HUES64 (cell line): ENCODE results near the gene EVI5.
"Not testable (repeated sequence)": the region's sequence is repeated elsewhere in the genome, so short reads cannot be mapped to it uniquely, and the experiment has no call there.

ENCODE experiments used
- H3K27ac ChIP-seq: 2 replicates; pipeline ENCODE4 v1.7.0; 2013; ENCODE audit warnings: low read depth, low read length, inconsistent platforms
- H3K27me3 ChIP-seq: 2 replicates; pipeline ENCODE4 v1.6.1; 2013; ENCODE audit warnings: mild to moderate bottlenecking, low read length; ENCODE audit not compliant: insufficient read depth
- H3K36me3 ChIP-seq: 2 replicates; pipeline ENCODE4 v1.6.1; 2013; ENCODE audit warnings: mild to moderate bottlenecking, low read length; ENCODE audit not compliant: insufficient read depth
- H3K4me1 ChIP-seq: 2 replicates; pipeline ENCODE4 v1.6.1; 2013; ENCODE audit warnings: mild to moderate bottlenecking, low read length, moderate library complexity; ENCODE audit not compliant: insufficient read depth
- H3K4me3 ChIP-seq: 2 replicates; pipeline ENCODE4 v1.5.1; 2013; ENCODE audit warnings: mild to moderate bottlenecking, low read length, moderate library complexity
- H3K9ac ChIP-seq: 2 replicates; pipeline ENCODE4 v1.6.1; 2013; ENCODE audit warnings: mild to moderate bottlenecking, low read depth, low read length
- H3K9me3 ChIP-seq: 2 replicates; pipeline ENCODE4 v1.6.1; 2013; ENCODE audit warnings: low read depth, low read length; ENCODE audit not compliant: insufficient read depth
- WGBS: fragments of 150-250, 120-280 bp; methylation state at CpG from one replicate; pipeline ENCODE4 v1.1.7; 2013; ENCODE audit warnings: missing lambda C conversion rate; 5-methylcytosine and 5-hydroxymethylcytosine counted together

Gene EVI5

DNA sequence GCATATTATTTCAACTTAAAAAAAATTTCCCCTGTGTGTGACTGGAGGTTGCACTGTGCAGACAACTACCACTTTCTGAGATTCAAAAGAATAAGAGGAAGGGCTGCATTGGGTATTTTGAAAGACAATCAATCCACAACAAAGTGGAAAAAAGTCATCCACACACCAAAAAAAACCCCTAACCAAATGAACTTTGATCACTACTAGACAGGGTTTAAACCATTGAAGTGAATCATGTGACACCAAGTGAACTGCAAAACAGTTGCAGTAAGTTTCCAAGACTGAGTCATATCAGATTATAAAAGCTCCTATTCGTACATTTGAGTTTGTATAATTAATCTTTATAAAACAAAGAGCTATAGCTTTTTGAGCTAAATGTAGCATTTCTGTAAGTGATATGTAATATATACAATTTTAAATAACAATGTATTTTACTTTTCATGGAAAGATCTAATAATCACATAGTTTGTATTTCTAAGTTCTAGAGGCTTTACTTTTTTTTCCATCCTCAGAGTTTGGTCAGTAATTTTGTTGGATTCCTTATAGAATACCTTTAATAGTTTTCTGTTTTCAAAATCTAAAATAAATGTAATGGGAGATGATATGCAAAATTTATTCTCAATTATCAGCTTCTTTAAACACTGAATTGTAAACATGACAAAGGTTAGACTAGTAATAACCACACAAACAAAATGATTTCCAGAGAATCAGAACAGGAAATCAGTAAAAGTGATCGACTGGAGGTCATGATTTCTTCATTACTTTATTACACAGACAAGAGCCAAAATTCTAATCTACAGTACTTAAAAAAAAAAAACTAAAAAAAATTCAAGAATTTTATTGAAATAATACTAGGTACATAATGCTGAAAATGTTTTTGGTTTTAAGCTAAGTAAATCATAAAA lies 247.7 kb downstream of the EVI5 start:
- H3K4me3 ChIP-seq, result no peak overlapping the region
- 91% methylated on average over 1 of the region's 2 CpGs for WGBS
- H3K27me3 ChIP-seq, result no peaks in the 10 kb centered on the region
- H3K4me1 ChIP-seq, result no peaks in the 10 kb centered on the region
- no peak overlapping the region for H3K9ac ChIP-seq
- no peaks in the 10 kb centered on the region for H3K9me3 ChIP-seq
- H3K27ac ChIP-seq, result no peak overlapping the region
- H3K36me3 ChIP-seq, result no peaks in the 10 kb centered on the region

DNA sequence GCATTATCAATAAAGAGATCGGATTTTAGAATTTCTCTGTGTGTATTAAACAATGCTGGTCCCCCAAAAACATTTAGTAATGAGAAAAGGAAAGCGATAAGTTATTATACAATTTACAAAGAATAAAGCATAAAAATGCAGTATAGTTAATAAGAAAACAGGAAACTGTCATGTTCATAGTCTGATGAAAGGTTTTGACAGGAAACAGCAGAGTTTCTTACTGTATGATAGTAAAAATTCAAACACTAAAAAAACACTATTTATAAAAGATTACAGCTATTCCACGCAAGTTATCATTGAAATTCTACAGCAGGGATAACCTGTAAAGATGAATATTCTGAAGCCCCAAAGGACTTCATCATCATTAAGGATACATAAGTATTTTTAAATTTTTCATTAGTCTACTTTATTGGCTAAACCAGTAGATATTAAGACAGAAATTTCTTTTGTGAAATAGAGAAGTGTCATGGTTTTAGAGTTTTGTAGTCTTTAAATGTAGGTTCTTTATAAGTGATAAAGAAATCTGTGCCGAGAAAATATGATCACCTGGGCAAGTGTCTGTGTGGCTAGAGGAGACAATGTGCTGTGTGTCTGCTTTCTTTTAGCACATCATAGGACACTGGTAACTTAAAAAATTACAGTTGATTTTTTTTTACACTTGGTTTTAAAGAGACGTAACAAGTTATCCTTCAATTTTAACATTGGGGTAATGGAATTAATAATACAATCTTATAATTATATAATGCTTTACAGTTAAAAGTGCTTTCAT lies 248.5 kb downstream of the EVI5 start:
- no peaks in the 10 kb centered on the region for H3K4me1 ChIP-seq
- H3K36me3 ChIP-seq, result no peaks in the 10 kb centered on the region
- 97% methylated on average over 2 of the region's 5 CpGs for WGBS
- no peak overlapping the region for H3K9ac ChIP-seq
- no peak overlapping the region for H3K4me3 ChIP-seq
- H3K9me3 ChIP-seq, result no peaks in the 10 kb centered on the region
- H3K27me3 ChIP-seq, result no peaks in the 10 kb centered on the region
- H3K27ac ChIP-seq, result no peak overlapping the region

DNA sequence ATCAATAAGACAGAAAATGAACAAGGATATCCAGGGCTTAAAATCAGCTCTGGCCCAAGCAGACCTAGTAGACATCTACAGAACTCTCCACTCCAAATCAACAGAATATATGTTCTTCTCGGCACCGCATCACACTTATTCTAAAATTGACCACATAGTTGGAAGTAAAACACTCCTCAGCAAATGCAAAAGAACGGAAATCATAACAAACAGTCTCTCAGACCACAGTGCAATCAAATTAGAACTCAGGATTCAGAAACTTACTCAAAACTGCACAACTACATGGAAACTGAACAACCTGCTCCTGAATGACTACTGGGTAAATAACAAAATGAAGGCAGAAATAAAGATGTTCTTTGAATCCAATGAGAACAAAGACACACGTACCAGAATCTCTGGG lies 252.5 kb downstream of the EVI5 start:
- H3K4me1 ChIP-seq, H3K9ac ChIP-seq, H3K27ac ChIP-seq, H3K27me3 ChIP-seq, H3K36me3 ChIP-seq, H3K9me3 ChIP-seq, H3K4me3 ChIP-seq: not testable (repeated sequence)
- WGBS, result 96% methylated on average over 4 of the region's 4 CpGs

GRCh38 chr1:92531939-92532338 lies 253.0 kb downstream of the EVI5 start:
- H3K27ac ChIP-seq, H3K4me3 ChIP-seq: not testable (repeated sequence)
- WGBS, result 87% methylated on average over 3 of the region's 3 CpGs

DNA sequence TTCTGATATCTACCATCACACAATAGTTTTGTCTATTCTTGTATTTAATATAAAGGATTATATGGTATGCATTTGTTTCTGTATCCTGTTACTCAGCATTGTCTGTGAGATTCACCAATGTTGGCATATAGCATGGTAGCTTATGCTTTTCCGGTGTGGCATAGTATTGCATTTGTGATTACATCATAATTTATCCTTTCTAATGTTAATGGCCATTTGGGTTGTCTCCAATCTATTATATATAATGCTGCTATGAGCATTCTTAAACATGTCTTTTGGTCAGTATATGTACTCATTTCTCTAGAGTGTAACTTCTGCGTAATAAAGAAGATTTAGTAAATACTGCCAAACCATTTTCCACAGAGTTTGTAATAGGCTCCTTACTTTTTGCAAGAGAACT lies 257.2 kb downstream of the EVI5 start:
- 80% methylated on average over 1 of the region's 2 CpGs for whole genome bisulfite sequencing
- no peaks in the 10 kb centered on the region for H3K27me3 ChIP-seq
- no peak overlapping the region for H3K4me3 ChIP-seq
- H3K9ac ChIP-seq, result no peak overlapping the region
- H3K4me1 ChIP-seq, result no peaks in the 10 kb centered on the region
- no peaks in the 10 kb centered on the region for H3K9me3 ChIP-seq
- H3K36me3 ChIP-seq, result no peaks in the 10 kb centered on the region
- no peak overlapping the region for H3K27ac ChIP-seq

More at GRCh38 chr1:92531939-92532338, 253.0 kb downstream of the EVI5 start:
- not testable (repeated sequence) for H3K27me3 ChIP-seq, H3K9ac ChIP-seq, H3K9me3 ChIP-seq, H3K36me3 ChIP-seq, H3K4me1 ChIP-seq

- H3K27ac ChIP-seq, H3K9me3 ChIP-seq, H3K4me1 ChIP-seq, H3K27me3 ChIP-seq, H3K9ac ChIP-seq, H3K4me3 ChIP-seq, H3K36me3 ChIP-seq: not testable (repeated sequence)
- 97% methylated on average over 8 of the region's 9 CpGs for WGBS
These were observed 259.8 kb downstream of the EVI5 start for GRCh38 chr1:92524944-92525590.

DNA sequence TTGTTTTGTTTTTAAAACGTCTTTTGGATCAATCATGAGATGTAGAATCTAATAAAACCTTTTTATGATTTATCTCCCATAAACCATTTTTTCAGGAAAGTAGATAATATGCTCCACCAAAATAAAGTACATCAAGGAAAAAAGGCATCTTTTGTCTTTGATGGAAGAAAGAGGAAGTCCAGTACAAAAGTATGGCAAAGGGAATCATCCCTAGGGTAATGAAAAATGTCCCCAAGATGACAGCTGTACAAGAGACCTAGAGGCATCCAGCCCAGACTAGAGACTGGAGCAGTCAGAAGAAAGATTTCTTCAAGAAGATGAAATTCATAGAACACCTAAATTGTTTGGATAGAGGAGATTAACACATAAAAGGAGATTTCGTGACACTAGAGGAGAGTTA lies 265.9 kb downstream of the EVI5 start:
- H3K27ac ChIP-seq, result no peak overlapping the region
- no peaks in the 10 kb centered on the region for H3K4me1 ChIP-seq
- no peak overlapping the region for H3K4me3 ChIP-seq
- H3K9me3 ChIP-seq, result no peaks in the 10 kb centered on the region
- no peaks in the 10 kb centered on the region for H3K27me3 ChIP-seq
- no peaks in the 10 kb centered on the region for H3K36me3 ChIP-seq
- WGBS, result 71% methylated on average over 1 of the region's 2 CpGs
- H3K9ac ChIP-seq, result no peak overlapping the region

- no peaks in the 10 kb centered on the region for H3K9me3 ChIP-seq
- WGBS, result 86% methylated on average over 1 of the region's 1 CpG
- no peak overlapping the region for H3K9ac ChIP-seq
- no peak overlapping the region for H3K27ac ChIP-seq
- H3K4me1 ChIP-seq, result no peaks in the 10 kb centered on the region
- H3K27me3 ChIP-seq, result no peaks in the 10 kb centered on the region
- no peaks in the 10 kb centered on the region for H3K36me3 ChIP-seq
- H3K4me3 ChIP-seq, result no peak overlapping the region
These were observed 268.3 kb downstream of the EVI5 start for GRCh38 chr1:92516574-92516973.

DNA sequence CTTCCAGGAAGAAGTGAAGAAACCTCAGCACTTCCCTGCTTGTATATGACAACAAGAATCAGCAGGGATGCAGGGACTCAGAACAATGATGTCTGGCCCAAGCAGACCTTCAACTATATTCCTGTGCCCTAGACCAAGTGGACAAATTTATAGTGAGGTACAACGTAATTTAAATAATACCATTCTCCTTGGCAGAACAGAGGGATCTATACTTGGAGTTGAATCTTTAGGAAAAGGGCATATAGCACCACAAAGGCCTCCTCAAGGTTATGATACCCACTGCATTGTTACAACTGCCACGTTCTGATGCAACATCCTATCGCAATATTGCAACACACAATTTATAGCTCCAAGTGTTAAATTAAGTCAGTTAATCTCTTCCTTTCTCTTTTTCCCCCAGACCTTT lies 269.1 kb downstream of the EVI5 start:
- Histone ChIP-seq H3K4me1 (no peaks in the 10 kb centered on the region), H3K9me3 (no peaks in the 10 kb centered on the region), H3K36me3 (no peaks in the 10 kb centered on the region), H3K9ac (no peak overlapping the region), H3K27ac (no peak overlapping the region), H3K27me3 (no peaks in the 10 kb centered on the region), H3K4me3 (no peak overlapping the region)
- 93% methylated on average over 3 of the region's 3 CpGs for WGBS

DNA sequence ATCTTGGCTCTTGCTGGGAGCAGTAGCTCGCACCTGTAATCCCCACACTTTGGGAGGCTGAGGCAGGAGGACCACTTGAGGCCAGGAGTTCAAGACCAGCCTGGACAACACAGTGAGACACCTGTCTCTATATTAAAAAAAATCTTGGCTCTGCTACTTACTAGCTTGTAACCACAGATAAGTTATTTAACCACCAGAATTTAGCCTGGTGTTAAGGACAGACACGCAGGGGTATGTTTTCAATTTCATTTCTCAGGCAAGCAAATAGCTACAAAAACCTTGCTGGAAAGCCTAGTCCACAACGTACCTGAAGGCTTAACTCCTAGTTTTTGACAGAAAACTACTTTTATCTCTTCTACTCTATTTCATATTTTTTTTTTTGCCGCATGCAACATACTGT lies 273.4 kb downstream of the EVI5 start:
- H3K4me3 ChIP-seq, result no peak overlapping the region
- H3K4me1 ChIP-seq, result no peaks in the 10 kb centered on the region
- no peaks in the 10 kb centered on the region for H3K36me3 ChIP-seq
- no peak overlapping the region for H3K9ac ChIP-seq
- 97% methylated on average over 4 of the region's 4 CpGs for WGBS
- no peak overlapping the region for H3K27ac ChIP-seq
- H3K27me3 ChIP-seq, result no peaks in the 10 kb centered on the region
- no peaks in the 10 kb centered on the region for H3K9me3 ChIP-seq

DNA sequence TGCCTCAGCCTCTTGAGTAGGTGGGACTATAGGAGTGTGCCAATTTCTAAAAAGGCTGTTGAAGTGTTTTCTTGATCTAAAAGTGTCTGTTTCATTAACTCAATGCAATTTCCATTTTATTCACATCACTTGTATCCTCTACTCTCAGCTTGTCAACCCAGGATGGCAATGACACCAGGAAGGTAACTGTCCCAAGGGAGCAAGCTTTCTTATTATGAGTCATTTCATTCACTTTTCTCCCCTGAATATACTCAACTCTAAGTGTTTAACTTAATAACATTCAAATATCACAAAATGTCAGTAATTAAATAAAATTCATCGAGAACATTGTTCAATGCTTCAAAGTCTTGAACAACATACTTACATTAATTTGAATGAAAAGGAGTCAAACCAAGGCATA lies 275.3 kb downstream of the EVI5 start:
- Histone ChIP-seq H3K9ac (no peak overlapping the region), H3K27ac (no peak overlapping the region), H3K4me1 (no peaks in the 10 kb centered on the region), H3K9me3 (no peaks in the 10 kb centered on the region), H3K27me3 (no peaks in the 10 kb centered on the region), H3K36me3 (no peaks in the 10 kb centered on the region), H3K4me3 (no peak overlapping the region)
- WGBS, result 100% methylated on average over 1 of the region's 1 CpG
